AG09309 (cell line): Measurements from ENCODE around the gene LENG8.
"Not testable (repeated sequence)": the region's sequence is repeated elsewhere in the genome, so short reads cannot be mapped to it uniquely, and the experiment has no call there.

ENCODE experiments used
- DNase-seq: peaks from one replicate; pipeline ENCODE4 v3.0.0-alpha.2; 2010; ENCODE audit warnings: low read depth
- H3K4me3 ChIP-seq: 2 replicates; pipeline ENCODE4 v1.5.1; 2011; ENCODE audit warnings: mild to moderate bottlenecking, low read depth, low read length, moderate library complexity; ENCODE audit not compliant: control insufficient read depth
- TF ChIP-seq, protein P1 (sequence below): IDR thresholded peaks from 2 replicates; pipeline ENCODE4 v1.5.1; 2011; ENCODE audit warnings: mild to moderate bottlenecking, low read depth, low read length, inconsistent platforms; ENCODE audit not compliant: insufficient read depth, control insufficient read depth; ENCODE audit errors: missing control alignments

Gene LENG8

GRCh38 chr19:54436628-54437252 is 12.3 kb upstream of the LENG8 start:
- TF ChIP-seq, protein P1, sequence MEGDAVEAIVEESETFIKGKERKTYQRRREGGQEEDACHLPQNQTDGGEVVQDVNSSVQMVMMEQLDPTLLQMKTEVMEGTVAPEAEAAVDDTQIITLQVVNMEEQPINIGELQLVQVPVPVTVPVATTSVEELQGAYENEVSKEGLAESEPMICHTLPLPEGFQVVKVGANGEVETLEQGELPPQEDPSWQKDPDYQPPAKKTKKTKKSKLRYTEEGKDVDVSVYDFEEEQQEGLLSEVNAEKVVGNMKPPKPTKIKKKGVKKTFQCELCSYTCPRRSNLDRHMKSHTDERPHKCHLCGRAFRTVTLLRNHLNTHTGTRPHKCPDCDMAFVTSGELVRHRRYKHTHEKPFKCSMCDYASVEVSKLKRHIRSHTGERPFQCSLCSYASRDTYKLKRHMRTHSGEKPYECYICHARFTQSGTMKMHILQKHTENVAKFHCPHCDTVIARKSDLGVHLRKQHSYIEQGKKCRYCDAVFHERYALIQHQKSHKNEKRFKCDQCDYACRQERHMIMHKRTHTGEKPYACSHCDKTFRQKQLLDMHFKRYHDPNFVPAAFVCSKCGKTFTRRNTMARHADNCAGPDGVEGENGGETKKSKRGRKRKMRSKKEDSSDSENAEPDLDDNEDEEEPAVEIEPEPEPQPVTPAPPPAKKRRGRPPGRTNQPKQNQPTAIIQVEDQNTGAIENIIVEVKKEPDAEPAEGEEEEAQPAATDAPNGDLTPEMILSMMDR: no peak
- no peak for DNase-seq
- no peak overlapping the region for H3K4me3 ChIP-seq

DNA sequence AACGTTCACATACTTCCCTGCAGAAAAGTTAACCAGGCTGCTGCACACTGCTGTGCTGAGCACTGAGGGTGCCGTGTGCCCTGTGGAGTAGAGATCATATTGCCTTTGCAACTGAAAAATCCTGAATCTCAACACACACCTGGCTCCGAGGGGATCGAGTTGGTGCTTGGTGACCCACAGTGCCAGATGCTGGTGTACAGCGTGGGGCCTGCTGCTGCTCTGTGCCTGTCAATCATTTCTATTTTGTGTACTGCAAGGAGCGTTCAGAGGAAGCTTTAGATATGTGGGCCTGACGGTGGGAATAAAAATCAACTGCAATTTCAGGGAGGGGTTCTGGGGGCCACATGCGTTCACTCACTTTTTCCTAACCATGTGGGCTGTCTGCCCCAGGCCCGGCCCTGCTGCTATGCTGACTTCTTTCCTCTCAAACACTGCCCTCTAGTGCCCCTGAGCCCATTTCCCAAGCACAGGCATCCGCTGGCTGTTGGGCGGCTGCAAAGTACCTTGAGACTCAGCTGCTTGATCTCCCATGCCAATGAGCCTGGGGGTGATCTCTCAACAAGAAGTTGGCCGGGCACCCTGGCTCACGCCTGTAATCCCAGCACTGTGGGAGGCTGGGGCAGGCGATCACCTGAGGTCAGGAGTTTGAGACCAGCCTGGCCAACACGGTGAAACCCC is 9.7 kb upstream of the LENG8 start:
- no peak overlapping the region for H3K4me3 ChIP-seq
- TF ChIP-seq, protein P1: peak; percentile 35
- no peak for DNase-seq

- no peak for DNase-seq
- TF ChIP-seq, protein P1: no peak
- no peak overlapping the region for H3K4me3 ChIP-seq
Observed at GRCh38 chr19:54440641-54441040, 8.4 kb upstream of the LENG8 start.

- TF ChIP-seq, protein P1: no peak
Observed at GRCh38 chr19:54444737-54445136, 4.3 kb upstream of the LENG8 start.

GRCh38 chr19:54446349-54446748 is 2.6 kb upstream of the LENG8 start:
- not testable (repeated sequence) for H3K4me3 ChIP-seq, DNase-seq

More at GRCh38 chr19:54444737-54445136, 4.3 kb upstream of the LENG8 start:
- DNase-seq: no peak
- no peak overlapping the region for H3K4me3 ChIP-seq

- no peak for DNase-seq
- TF ChIP-seq, protein P1: peak; percentile 2
- H3K4me3 ChIP-seq: peak overlapping the region; percentile 87
Observed at GRCh38 chr19:54448040-54448773, 792 bp upstream of the LENG8 start.

- no peak for DNase-seq
- TF ChIP-seq, protein P1: no peak
Observed at GRCh38 chr19:54449701-54450069, 686 bp downstream of the LENG8 start.

More at GRCh38 chr19:54449701-54450069, 686 bp downstream of the LENG8 start:
- H3K4me3 ChIP-seq: peak overlapping the region; percentile 87
